NCI-H1436 treated with DMSO at 0.1 percent for 48 hours (cell line): ENCODE data around the gene ABCG4.
A peak's percentile ranks its signal among the peaks of the same experiment; 100 is the strongest.
"Not testable (repeated sequence)": the region's sequence is repeated elsewhere in the genome, so short reads cannot be mapped to it uniquely, and the experiment has no call there.

Experiments
- DNase-seq: peaks from one replicate; lab custom pipeline; 2025; lab: John Stamatoyannopoulos, UW

Gene ABCG4

GRCh38 chr11:119154178-119154577, 5.3 kb downstream of the ABCG4 start:
- no peak for DNase-seq

GRCh38 chr11:119155733-119156492, 7.1 kb downstream of the ABCG4 start:
- no peak for DNase-seq

- DNase-seq, result no peak
Measured at GRCh38 chr11:119156496-119156895, 7.6 kb downstream of the ABCG4 start.

DNA sequence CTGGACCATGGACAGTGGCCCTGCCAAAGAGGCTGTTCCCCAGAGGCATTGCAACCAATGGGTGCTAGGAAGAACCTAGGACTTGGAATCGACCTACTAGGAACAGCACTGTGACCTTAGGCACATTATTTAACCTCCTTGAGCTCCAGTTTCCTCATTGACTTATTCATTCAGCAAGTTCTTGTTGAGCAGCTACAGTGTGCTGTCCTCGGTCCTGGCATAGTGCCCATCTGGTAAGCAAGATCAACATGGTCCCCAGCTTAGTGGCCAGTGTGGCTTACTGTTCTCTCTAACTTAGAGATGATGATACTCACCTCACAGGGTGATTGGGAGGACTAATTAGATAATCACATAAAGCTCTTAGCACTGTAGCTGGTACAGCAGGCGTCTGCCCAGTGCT, 8.2 kb downstream of the ABCG4 start:
- no peak for DNase-seq

GRCh38 chr11:119158467-119158866, 9.6 kb downstream of the ABCG4 start:
- DNase-seq, result no peak

GRCh38 chr11:119160151-119160550, 11.3 kb downstream of the ABCG4 start:
- DNase-seq, result no peak

DNA sequence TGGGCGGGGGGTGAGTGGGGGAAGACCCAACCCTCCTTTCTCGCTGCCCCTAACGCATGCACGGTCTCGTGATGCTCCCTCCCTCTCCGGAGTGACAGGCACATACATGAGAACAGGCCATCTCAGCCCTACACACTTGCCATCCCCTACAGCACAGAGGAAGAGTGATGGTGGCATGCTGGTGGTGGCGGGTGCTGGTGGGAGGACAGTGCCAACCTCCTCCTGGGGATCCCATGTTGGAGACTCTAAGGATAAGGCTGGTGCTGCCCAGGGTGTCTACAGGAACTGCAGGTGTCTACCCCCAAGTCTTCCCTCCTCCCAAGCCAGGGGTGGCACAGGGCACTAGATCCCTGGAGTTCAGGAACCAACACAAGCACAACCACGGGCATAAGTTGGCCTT, 13.0 kb downstream of the ABCG4 start:
- DNase-seq, result no peak

DNA sequence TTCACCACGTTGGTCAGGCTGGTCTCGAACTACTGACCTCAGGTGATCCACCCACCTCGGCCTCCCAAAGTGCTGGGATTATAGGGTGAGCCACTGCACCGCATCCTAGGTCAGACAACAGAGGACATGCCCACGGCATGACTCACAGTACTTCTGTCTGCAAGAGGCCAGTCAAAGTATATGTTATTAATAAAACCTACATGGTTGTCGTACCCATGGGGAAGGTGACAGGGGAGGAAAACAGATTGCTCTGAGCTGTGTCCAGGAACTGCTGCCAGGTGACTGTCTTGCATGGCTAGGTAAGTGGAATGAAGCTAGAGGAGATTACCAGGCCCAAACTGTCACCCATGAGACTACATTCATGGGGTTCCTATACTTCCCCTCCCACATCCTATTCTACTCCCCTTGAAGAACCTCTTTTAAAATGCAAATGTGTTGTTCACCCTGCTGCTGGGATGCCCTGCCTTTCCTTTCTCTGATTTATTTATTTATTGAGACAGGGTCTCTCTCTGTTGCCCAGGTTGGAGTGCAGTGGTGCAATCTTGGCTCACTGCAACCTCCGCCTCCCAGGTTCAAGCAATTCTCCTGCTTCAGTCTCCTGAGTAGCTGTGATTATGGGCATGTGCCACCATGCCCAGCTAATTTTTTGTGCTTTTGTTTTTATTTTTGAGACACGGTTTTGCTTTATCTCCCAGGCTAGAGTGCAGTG, 17.7 kb downstream of the ABCG4 start:
- no peak for DNase-seq

- not testable (repeated sequence) for DNase-seq
Measured at GRCh38 chr11:119167077-119167458, 18.2 kb downstream of the ABCG4 start.

DNA sequence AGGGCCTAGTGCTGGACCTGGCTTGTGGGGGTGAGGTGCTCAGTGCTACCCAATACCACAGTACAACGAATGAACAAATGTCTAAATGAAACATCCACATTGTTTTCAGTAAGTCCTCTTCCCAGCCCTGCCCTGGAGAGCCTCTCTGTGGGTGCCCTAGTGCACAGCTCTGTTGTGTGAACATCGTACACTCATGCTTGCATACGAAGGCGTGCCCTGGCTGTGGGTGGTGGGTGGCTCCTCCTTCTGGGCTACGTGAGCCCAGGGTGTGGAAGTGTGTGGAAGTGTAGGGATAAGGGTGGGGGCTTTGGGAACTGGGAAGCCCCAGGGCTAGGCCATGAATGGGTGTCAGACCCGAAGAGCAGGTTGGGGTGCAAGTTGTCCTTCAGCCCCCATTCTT, 19.1 kb downstream of the ABCG4 start:
- no peak for DNase-seq

GRCh38 chr11:119168471-119169281, 19.8 kb downstream of the ABCG4 start, which contains the start of gene NLRX1:
Gene NLRX1 (plus strand): TSS chr11:119168725. CDS start chr11:119171404, 2,679 bp downstream.
- no peak for DNase-seq

- DNase-seq, result no peak
Measured at GRCh38 chr11:119169282-119169719, 20.4 kb downstream of the ABCG4 start.

GRCh38 chr11:119172513-119172912, 23.7 kb downstream of the ABCG4 start:
- no peak for DNase-seq

- no peak for DNase-seq
Measured at GRCh38 chr11:119173453-119173852, 24.6 kb downstream of the ABCG4 start.

- peak; percentile 63 for DNase-seq
Measured at GRCh38 chr11:119175493-119176077, 26.7 kb downstream of the ABCG4 start.

GRCh38 chr11:119178166-119178680, 29.4 kb downstream of the ABCG4 start:
- no peak for DNase-seq

GRCh38 chr11:119179342-119179741, 30.5 kb downstream of the ABCG4 start:
- DNase-seq, result no peak

DNA sequence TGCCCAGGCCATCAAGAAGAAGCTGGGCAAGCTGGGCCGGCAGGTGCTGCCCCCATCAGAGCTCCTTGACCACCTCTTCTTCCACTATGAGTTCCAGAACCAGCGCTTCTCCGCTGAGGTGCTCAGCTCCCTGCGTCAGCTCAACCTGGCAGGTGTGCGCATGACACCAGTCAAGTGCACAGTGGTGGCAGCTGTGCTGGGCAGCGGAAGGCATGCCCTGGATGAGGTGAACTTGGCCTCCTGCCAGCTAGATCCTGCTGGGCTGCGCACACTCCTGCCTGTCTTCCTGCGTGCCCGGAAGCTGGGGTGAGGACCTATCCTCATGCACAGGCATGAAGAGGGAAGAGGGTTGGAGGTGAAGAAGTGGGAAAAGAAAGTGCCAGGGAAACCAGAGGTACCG, 31.1 kb downstream of the ABCG4 start:
- no peak for DNase-seq

DNA sequence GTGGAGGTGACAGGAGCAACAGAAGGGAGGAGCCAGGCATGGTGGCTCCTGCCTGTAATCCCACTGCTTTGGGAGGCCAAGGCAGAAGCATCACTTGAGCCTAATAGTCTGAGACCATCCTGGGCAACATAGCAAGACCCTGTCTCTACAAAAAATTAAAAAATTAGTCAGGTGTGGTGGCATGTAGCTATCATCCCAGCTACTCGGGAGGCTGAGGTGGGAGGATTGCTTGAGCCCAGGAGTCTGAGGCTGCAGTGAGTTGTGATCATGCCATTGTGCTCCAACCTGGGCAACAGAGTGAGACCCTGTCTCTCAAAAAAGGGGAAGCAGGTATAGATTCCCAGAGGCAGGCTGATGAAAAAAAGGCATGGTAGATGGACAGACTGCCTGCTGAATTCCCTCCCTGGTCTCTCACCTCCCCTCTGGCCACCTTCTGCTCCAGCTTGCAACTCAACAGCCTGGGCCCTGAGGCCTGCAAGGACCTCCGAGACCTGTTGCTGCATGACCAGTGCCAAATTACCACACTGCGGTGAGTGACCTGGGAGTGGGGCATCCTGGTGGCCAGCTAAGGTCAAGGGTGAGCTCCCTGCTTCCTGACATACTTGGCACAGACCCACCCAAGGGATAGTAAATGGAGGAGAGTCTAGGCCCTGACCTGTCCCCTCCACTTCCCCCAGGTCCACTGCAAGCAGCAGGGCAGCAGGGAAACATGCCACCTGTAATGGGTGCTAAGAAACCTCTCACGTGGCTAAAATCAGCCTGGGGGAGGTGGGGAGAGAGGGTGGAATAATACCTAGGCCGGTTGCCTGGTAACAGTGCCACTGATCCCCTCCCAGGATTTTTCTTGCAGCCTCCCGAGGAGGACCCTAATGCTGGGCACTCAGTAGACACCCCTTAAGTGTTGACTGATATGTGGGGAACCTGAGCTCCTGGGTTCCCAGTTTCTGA, 32.2 kb downstream of the ABCG4 start:
- no peak for DNase-seq

DNA sequence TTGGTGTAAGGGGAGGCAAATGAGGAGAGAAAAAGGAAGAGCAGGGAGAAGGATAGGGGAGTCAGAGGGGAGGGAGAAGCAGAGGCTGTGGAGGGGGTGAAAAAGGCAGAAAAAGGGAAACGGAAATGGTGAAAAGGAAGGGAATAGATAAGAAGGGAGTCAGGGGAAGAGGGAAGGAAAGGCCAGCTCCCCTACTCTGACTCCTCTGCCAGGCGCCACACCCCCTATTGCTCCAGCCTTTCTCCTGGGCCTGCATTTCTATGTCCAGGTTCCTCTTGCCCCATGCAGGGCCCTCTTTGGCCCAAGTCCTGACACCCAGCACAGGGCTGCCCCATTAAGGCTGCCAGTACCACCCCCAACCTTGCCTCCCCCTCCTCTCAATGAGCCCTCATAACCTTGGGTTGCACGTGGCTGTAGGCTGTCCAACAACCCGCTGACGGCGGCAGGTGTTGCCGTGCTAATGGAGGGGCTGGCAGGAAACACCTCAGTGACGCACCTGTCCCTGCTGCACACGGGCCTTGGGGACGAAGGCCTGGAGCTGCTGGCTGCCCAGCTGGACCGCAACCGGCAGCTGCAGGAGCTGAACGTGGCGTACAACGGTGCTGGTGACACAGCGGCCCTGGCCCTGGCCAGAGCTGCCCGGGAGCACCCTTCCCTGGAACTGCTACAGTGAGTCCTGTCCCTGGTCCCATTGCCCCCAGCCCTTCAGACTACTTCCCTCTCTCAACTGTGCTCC, 33.0 kb downstream of the ABCG4 start:
- DNase-seq, result no peak
